Testis (tissue), 2 donors: ENCODE measurements around the gene ZNF385A.

Experiments
- POLR2A ChIP-seq: fragments of 450-650 bp; IDR thresholded peaks from one replicate; pipeline ENCODE4 v1.6.1; 2017; ENCODE audit warnings: antibody characterized with exemption, mild to moderate bottlenecking, moderate library complexity
- TF ChIP-seq, protein P1 (sequence below), 3 experiments: fragments of 450-650 bp in 2 of 3; fragments of 200-600 bp in 1 of 3; sonication (generic) in 1 of 3; IDR thresholded peaks; one replicate each; pipeline ENCODE4 v1.5.1; 2016 to 2019; ENCODE audit warnings: antibody characterized with exemption in 3 of 3, mild to moderate bottlenecking in 2 of 3, moderate library complexity in 1 of 3

DNA sequence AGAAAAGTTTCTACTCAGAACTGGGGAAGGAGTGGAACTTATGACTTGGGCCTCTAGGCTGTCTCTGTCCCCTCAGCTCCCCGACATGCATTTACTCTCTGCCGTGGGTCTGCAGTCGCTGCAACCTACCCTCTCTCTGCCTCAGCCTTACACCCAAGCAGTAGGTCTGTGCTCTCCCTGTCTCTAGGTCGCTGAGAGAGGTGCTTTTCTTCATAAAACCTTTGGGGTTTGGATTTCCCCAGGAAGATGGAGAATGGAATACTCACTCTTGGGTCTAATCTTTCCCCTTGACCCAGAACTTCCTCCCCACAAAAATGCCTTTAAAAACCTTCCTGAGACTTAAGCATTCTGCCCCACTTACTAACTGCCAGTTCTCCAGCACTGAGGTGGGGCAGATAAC lies 33.2 kb downstream of the ZNF385A start:
- TF ChIP-seq, protein P1, sequence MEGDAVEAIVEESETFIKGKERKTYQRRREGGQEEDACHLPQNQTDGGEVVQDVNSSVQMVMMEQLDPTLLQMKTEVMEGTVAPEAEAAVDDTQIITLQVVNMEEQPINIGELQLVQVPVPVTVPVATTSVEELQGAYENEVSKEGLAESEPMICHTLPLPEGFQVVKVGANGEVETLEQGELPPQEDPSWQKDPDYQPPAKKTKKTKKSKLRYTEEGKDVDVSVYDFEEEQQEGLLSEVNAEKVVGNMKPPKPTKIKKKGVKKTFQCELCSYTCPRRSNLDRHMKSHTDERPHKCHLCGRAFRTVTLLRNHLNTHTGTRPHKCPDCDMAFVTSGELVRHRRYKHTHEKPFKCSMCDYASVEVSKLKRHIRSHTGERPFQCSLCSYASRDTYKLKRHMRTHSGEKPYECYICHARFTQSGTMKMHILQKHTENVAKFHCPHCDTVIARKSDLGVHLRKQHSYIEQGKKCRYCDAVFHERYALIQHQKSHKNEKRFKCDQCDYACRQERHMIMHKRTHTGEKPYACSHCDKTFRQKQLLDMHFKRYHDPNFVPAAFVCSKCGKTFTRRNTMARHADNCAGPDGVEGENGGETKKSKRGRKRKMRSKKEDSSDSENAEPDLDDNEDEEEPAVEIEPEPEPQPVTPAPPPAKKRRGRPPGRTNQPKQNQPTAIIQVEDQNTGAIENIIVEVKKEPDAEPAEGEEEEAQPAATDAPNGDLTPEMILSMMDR (IDR thresholded peaks at IDR 0.05): no peak
- no peak for TF ChIP-seq POLR2A
